T-helper 1 cell (primary cell): ENCODE measurements around the gene SYCE3.

Experiments
- DNase-seq, 5 donors: peaks; one replicate each; pipeline ENCODE4 v3.0.0-alpha.2; 2012 to 2020

The SYCE3 gene

GRCh38 chr22:50575426-50575941 is 12.8 kb upstream of the SYCE3 start:
- DNase-seq, result no peak

- no peak for DNase-seq
These were observed 11.7 kb upstream of the SYCE3 start for GRCh38 chr22:50574383-50574755.

- DNase-seq, result no peak
These were observed 11.0 kb upstream of the SYCE3 start for GRCh38 chr22:50573491-50574382.

GRCh38 chr22:50572965-50573364 is 10.2 kb upstream of the SYCE3 start:
- no peak for DNase-seq

GRCh38 chr22:50571264-50572175 is 8.8 kb upstream of the SYCE3 start:
- DNase-seq, result no peak

- no peak for DNase-seq
These were observed 8.1 kb upstream of the SYCE3 start for GRCh38 chr22:50570861-50571260.

- no peak for DNase-seq
These were observed 7.3 kb upstream of the SYCE3 start for GRCh38 chr22:50569896-50570535.

GRCh38 chr22:50569041-50569459 is 6.3 kb upstream of the SYCE3 start:
- DNase-seq, result no peak

GRCh38 chr22:50568626-50569025 is 5.9 kb upstream of the SYCE3 start:
- no peak for DNase-seq

- DNase-seq, result no peak
These were observed 5.1 kb upstream of the SYCE3 start for GRCh38 chr22:50567721-50568252.

- no peak for DNase-seq
These were observed 1.6 kb upstream of the SYCE3 start for GRCh38 chr22:50564289-50564688.

GRCh38 chr22:50563413-50564160 is 868 bp upstream of the SYCE3 start:
- DNase-seq, result no peak

GRCh38 chr22:50561401-50562358 is 1.0 kb downstream of the SYCE3 start:
- no peak for DNase-seq

GRCh38 chr22:50560034-50560433 is 2.7 kb downstream of the SYCE3 start:
- no peak for DNase-seq

GRCh38 chr22:50556703-50557102 is 6.0 kb downstream of the SYCE3 start:
- no peak for DNase-seq

GRCh38 chr22:50553310-50553709 is 9.4 kb downstream of the SYCE3 start:
- no peak for DNase-seq

GRCh38 chr22:50551160-50551752 is 11.5 kb downstream of the SYCE3 start:
- DNase-seq, result no peak

GRCh38 chr22:50550395-50550794 is 12.3 kb downstream of the SYCE3 start:
- DNase-seq, result no peak

- no peak for DNase-seq
These were observed 13.6 kb downstream of the SYCE3 start for GRCh38 chr22:50548921-50549790.
